H9 (cell line): ENCODE measurements around the gene NFX1. TPM values are rescaled to one million over a fixed set of nuclear protein-coding genes. Genes with fewer than 3 reads are reported as not detected.

Experiments used
- DNase-seq: peaks from one replicate; pipeline ENCODE4 v3.0.0-alpha.2; 2017
- H2AFZ ChIP-seq: one replicate; pipeline ENCODE4 v1.6.1; 2013; ENCODE audit warnings: mild to moderate bottlenecking, low read length, control low read depth, moderate library complexity
- H2AK5ac ChIP-seq: 2 replicates; pipeline ENCODE4 v1.6.1; 2013; ENCODE audit warnings: low read length, control low read depth, mixed read lengths; ENCODE audit not compliant: insufficient read length
- H2BK120ac ChIP-seq: one replicate; pipeline ENCODE4 v1.6.1; 2013; ENCODE audit warnings: low read depth, mild to moderate bottlenecking, low read length, control low read depth, inconsistent platforms; ENCODE audit not compliant: poor library complexity, severe bottlenecking
- H2BK12ac ChIP-seq: 2 replicates; pipeline ENCODE4 v1.6.1; 2013; ENCODE audit warnings: low read length, control low read depth, mixed read lengths, low read depth; ENCODE audit not compliant: insufficient read length
- H2BK15ac ChIP-seq: 2 replicates; pipeline ENCODE4 v1.6.1; 2013; ENCODE audit warnings: low read depth, low read length, control low read depth
- H2BK20ac ChIP-seq: one replicate; pipeline ENCODE4 v1.6.1; 2013; ENCODE audit warnings: low read depth, mild to moderate bottlenecking, low read length, control low read depth, inconsistent platforms; ENCODE audit not compliant: poor library complexity, severe bottlenecking
- H2BK5ac ChIP-seq: 2 replicates; pipeline ENCODE4 v1.6.1; 2013; ENCODE audit warnings: low read length, control low read depth, mixed read lengths; ENCODE audit not compliant: insufficient read length
- H3K14ac ChIP-seq: 2 replicates; pipeline ENCODE4 v1.6.1; 2013; ENCODE audit warnings: low read length, control low read depth; ENCODE audit not compliant: insufficient read depth
- H3K18ac ChIP-seq: 2 replicates; pipeline ENCODE4 v1.6.1; 2013; ENCODE audit warnings: low read depth, mild to moderate bottlenecking, mixed read lengths, low read length, control low read depth; ENCODE audit not compliant: insufficient read length
- H3K23ac ChIP-seq: 2 replicates; pipeline ENCODE4 v1.6.1; 2013; ENCODE audit warnings: low read length, control low read depth, mixed read lengths, low read depth; ENCODE audit not compliant: insufficient read length
- H3K23me2 ChIP-seq: 2 replicates; pipeline ENCODE4 v1.6.1; 2013; ENCODE audit warnings: low read depth, mild to moderate bottlenecking, mixed read lengths, low read length, control low read depth; ENCODE audit not compliant: insufficient read length, poor library complexity, severe bottlenecking
- H3K27ac ChIP-seq: 2 replicates; pipeline ENCODE4 v1.5.1; 2013; ENCODE audit warnings: low read length, control low read depth, mixed read lengths, low read depth; ENCODE audit not compliant: insufficient read length
- H3K27me3 ChIP-seq: 2 replicates; pipeline ENCODE4 v1.6.1; 2013; ENCODE audit warnings: low read length, control low read depth, inconsistent platforms; ENCODE audit not compliant: insufficient read depth
- H3K4ac ChIP-seq: 2 replicates; pipeline ENCODE4 v1.6.1; 2013; ENCODE audit warnings: low read depth, mild to moderate bottlenecking, control low read depth, inconsistent platforms, low read length, moderate library complexity
- H3K4me1 ChIP-seq: 2 replicates; pipeline ENCODE4 v1.6.1; 2013; ENCODE audit warnings: low read length, control low read depth, inconsistent platforms; ENCODE audit not compliant: insufficient read depth
- H3K4me2 ChIP-seq: 2 replicates; pipeline ENCODE4 v1.6.1; 2013; ENCODE audit warnings: low read length, control low read depth, mixed read lengths; ENCODE audit not compliant: insufficient read length, insufficient read depth
- H3K56ac ChIP-seq: 2 replicates; pipeline ENCODE4 v1.6.1; 2013; ENCODE audit warnings: low read depth, mild to moderate bottlenecking, mixed read lengths, low read length, control low read depth; ENCODE audit not compliant: insufficient read length
- H3K79me1 ChIP-seq: 2 replicates; pipeline ENCODE4 v1.6.1; 2013; ENCODE audit warnings: low read depth, mild to moderate bottlenecking, moderate library complexity, low read length, control low read depth, inconsistent platforms; ENCODE audit not compliant: insufficient read depth, poor library complexity, severe bottlenecking
- H3K79me2 ChIP-seq: 2 replicates; pipeline ENCODE4 v1.6.1; 2013; ENCODE audit warnings: low read length, control low read depth, inconsistent platforms; ENCODE audit not compliant: insufficient read depth
- H3K9ac ChIP-seq: 2 replicates; pipeline ENCODE4 v1.6.1; 2013; ENCODE audit warnings: low read length, control low read depth, mixed read lengths; ENCODE audit not compliant: insufficient read length; ENCODE audit errors: extremely low read depth
- H3K9me3 ChIP-seq: one replicate; pipeline ENCODE4 v1.6.1; 2013; ENCODE audit warnings: low read depth, low read length, inconsistent platforms; ENCODE audit not compliant: control insufficient read depth
- H3T11ph ChIP-seq: one replicate; pipeline ENCODE4 v1.6.1; 2013; ENCODE audit warnings: mild to moderate bottlenecking, low read length, control low read depth, inconsistent platforms
- H4K20me1 ChIP-seq: one replicate; pipeline ENCODE4 v1.6.1; 2013; ENCODE audit not compliant: control insufficient read depth, insufficient read length, insufficient read depth
- H4K5ac ChIP-seq: 2 replicates; pipeline ENCODE4 v1.6.1; 2013; ENCODE audit warnings: low read depth, mild to moderate bottlenecking, mixed read lengths, low read length, control low read depth; ENCODE audit not compliant: insufficient read length
- H4K8ac ChIP-seq: replicated peaks from 2 replicates; pipeline ENCODE4 v1.6.1; 2013; ENCODE audit warnings: low read length, control low read depth, mixed read lengths, low read depth; ENCODE audit not compliant: insufficient read length
- H4K91ac ChIP-seq: 2 replicates; pipeline ENCODE4 v1.6.1; 2013; ENCODE audit warnings: low read depth, mild to moderate bottlenecking, moderate library complexity, mixed read lengths, low read length, control low read depth; ENCODE audit not compliant: insufficient read length
- H3K27ac Mint-ChIP-seq, 3 experiments: 2 replicates in 2 of 3; 3 replicates in 1 of 3; pipeline ENCODE4 v1.8.0; 2020 to 2021; ENCODE audit warnings: mixed read lengths in 3 of 3, mild to moderate bottlenecking in 1 of 3, moderate library complexity in 1 of 3
- H3K27me3 Mint-ChIP-seq: 2 replicates; pipeline ENCODE4 v1.8.0; 2021; ENCODE audit warnings: low read depth, mild to moderate bottlenecking, moderate library complexity, mixed read lengths
- H3K36me3 Mint-ChIP-seq, 3 experiments: 2 replicates in 2 of 3; 3 replicates in 1 of 3; pipeline ENCODE4 v1.8.0; 2020 to 2021; ENCODE audit warnings: low read depth in 3 of 3, mixed read lengths in 3 of 3; ENCODE audit not compliant: insufficient read depth in 1 of 3
- H3K4me1 Mint-ChIP-seq, 2 experiments: 2 replicates each; pipeline ENCODE4 v1.8.0; 2020; ENCODE audit warnings: mixed read lengths in 2 of 2
- H3K4me3 Mint-ChIP-seq, 2 experiments: 2 replicates in 1 of 2; 3 replicates in 1 of 2; pipeline ENCODE4 v1.8.0; 2020 to 2021; ENCODE audit warnings: mild to moderate bottlenecking in 2 of 2, mixed read lengths in 2 of 2, moderate library complexity in 1 of 2
- H3K9me3 Mint-ChIP-seq, 2 experiments: 2 replicates in 1 of 2; 3 replicates in 1 of 2; pipeline ENCODE4 v1.8.0; 2020; ENCODE audit warnings: mild to moderate bottlenecking in 2 of 2, mixed read lengths in 2 of 2, moderate library complexity in 1 of 2
- WGBS: extraction: QIAGEN DNeasy Blood & Tissue Kit; methylation state at CpG from one replicate; pipeline ENCODE4 v1.1.7; 2013; ENCODE audit warnings: missing lambda C conversion rate, low lambda C conversion rate, mixed read lengths; ENCODE audit not compliant: insufficient read length; ENCODE audit errors: extremely low coverage; 5-methylcytosine and 5-hydroxymethylcytosine counted together
- total RNA-seq: library from RNA; stranded (reverse); gene quantifications from 2 replicates; pipeline ENCODE4 v1.2.1, GENCODE V29; 2021
- TF ChIP-seq, protein P1 (sequence below): fragments of 200-600 bp; sonication (generic); conservative IDR thresholded peaks from 3 replicates; pipeline ENCODE4 v1.8.0; 2021; ENCODE audit warnings: antibody characterized with exemption, mild to moderate bottlenecking

NFX1 gene
- total RNA-seq, 1 experiment from 2014 or later: 35.1 TPM

DNA sequence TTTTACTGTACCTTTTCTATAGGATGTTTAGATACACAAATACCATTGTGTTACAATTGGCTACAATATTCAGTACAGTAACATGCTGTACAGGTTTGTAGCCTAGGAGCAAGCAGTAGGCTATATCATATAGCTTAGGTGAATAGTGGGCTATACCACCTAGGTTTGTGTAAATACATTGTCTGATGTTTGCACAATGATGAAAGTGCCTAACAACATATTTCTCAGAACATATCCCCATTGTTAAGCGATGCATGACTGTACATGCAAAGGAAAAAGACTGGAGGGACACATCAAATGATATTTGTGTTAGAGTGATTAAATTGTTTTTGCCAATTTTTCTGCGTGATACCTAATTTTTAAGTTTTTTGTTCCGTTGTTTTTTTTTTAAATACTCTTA lies 20.2 kb upstream of the NFX1 start:
- no peak overlapping the region for H2BK12ac ChIP-seq
- H4K20me1 ChIP-seq: no peaks in the 10 kb centered on the region
- no peak overlapping the region for H4K8ac ChIP-seq
- H3K4me1 Mint-ChIP-seq: peaks cover 7% of the 10 kb centered on the region in 2 experiments
- H3K18ac ChIP-seq: no peak overlapping the region
- no peaks in the 10 kb centered on the region for H3K27me3 ChIP-seq
- H3K4me3 Mint-ChIP-seq: no peak overlapping the region
- no peak overlapping the region for H2BK15ac ChIP-seq
- WGBS: no CpG with 5 or more reads among the region's 3 CpGs
- no peak overlapping the region for H2AFZ ChIP-seq
- H4K5ac ChIP-seq: no peak overlapping the region
- H3K9ac ChIP-seq: no peak overlapping the region
- no peaks in the 10 kb centered on the region for H3K9me3 Mint-ChIP-seq
- no peak overlapping the region for H4K91ac ChIP-seq
- no peak overlapping the region for H3K4ac ChIP-seq
- no peak overlapping the region for H3K23ac ChIP-seq
- H3K4me1 ChIP-seq: peaks cover 2% of the 10 kb centered on the region; the same call in 1 of the 2 replicates
- no peak overlapping the region for H3K14ac ChIP-seq
- H3K4me2 ChIP-seq: no peak overlapping the region
- no peak overlapping the region for H3K27ac ChIP-seq
- H2BK20ac ChIP-seq: no peak overlapping the region
- H2BK120ac ChIP-seq: no peak overlapping the region
- H3K9me3 ChIP-seq: no peaks in the 10 kb centered on the region
- no peak overlapping the region for H2BK5ac ChIP-seq
- peaks cover 3% of the 10 kb centered on the region for H3K23me2 ChIP-seq
- no peak overlapping the region for H2AK5ac ChIP-seq
- H3K27ac Mint-ChIP-seq: no peak overlapping the region
- H3K79me2 ChIP-seq: peaks cover 3% of the 10 kb centered on the region; the same call in 1 of the 2 replicates
- peaks cover 13 to 62% (median 48%) of the 10 kb centered on the region in 3 experiments for H3K36me3 Mint-ChIP-seq
- peaks cover 6% of the 10 kb centered on the region for H3K79me1 ChIP-seq
- no peak for DNase-seq
- no peaks in the 10 kb centered on the region for H3K27me3 Mint-ChIP-seq
- H3T11ph ChIP-seq: no peak overlapping the region
- TF ChIP-seq, protein P1, sequence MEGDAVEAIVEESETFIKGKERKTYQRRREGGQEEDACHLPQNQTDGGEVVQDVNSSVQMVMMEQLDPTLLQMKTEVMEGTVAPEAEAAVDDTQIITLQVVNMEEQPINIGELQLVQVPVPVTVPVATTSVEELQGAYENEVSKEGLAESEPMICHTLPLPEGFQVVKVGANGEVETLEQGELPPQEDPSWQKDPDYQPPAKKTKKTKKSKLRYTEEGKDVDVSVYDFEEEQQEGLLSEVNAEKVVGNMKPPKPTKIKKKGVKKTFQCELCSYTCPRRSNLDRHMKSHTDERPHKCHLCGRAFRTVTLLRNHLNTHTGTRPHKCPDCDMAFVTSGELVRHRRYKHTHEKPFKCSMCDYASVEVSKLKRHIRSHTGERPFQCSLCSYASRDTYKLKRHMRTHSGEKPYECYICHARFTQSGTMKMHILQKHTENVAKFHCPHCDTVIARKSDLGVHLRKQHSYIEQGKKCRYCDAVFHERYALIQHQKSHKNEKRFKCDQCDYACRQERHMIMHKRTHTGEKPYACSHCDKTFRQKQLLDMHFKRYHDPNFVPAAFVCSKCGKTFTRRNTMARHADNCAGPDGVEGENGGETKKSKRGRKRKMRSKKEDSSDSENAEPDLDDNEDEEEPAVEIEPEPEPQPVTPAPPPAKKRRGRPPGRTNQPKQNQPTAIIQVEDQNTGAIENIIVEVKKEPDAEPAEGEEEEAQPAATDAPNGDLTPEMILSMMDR: no peak
- H3K56ac ChIP-seq: no peak overlapping the region
